Stimulated activated CD4-positive, alpha-beta T cell treated with anti-CD3 and anti-CD28 coated beads, TNF-alpha, amount 100 ng/mL, for 4 hours (primary cell): ENCODE data around the gene VEGFC.

ENCODE experiments used
- DNase-seq, 3 experiments: peaks; one replicate each; pipeline ENCODE4 v3.0.0-alpha.2; 2020; ENCODE audit warnings: low read depth in 3 of 3

Gene VEGFC

GRCh38 chr4:176690716-176691115 is 102.0 kb downstream of the VEGFC start:
- no peak for DNase-seq

GRCh38 chr4:176680668-176681180 is 112.0 kb downstream of the VEGFC start:
- no peak for DNase-seq

GRCh38 chr4:176676901-176677300 is 115.8 kb downstream of the VEGFC start:
- no peak for DNase-seq

- DNase-seq = no peak
These were observed 116.9 kb downstream of the VEGFC start for GRCh38 chr4:176675810-176676209.

GRCh38 chr4:176671532-176671931 is 121.2 kb downstream of the VEGFC start:
- no peak for DNase-seq

- no peak for DNase-seq
These were observed 124.4 kb downstream of the VEGFC start for GRCh38 chr4:176668324-176668723.

GRCh38 chr4:176664964-176665363 is 127.8 kb downstream of the VEGFC start:
- no peak for DNase-seq

- DNase-seq = no peak
These were observed 132.2 kb downstream of the VEGFC start for GRCh38 chr4:176660561-176660960.

- DNase-seq = no peak
These were observed 136.6 kb downstream of the VEGFC start for GRCh38 chr4:176656108-176656507.

GRCh38 chr4:176654565-176655216 is 138.0 kb downstream of the VEGFC start:
- no peak for DNase-seq

- DNase-seq = no peak
These were observed 139.1 kb downstream of the VEGFC start for GRCh38 chr4:176653401-176654220.

- DNase-seq = no peak
These were observed 146.4 kb downstream of the VEGFC start for GRCh38 chr4:176646311-176646710.

- DNase-seq = no peak
These were observed 147.3 kb downstream of the VEGFC start for GRCh38 chr4:176645246-176645960.

- no peak for DNase-seq
These were observed 150.2 kb downstream of the VEGFC start for GRCh38 chr4:176642472-176642871.

- no peak for DNase-seq
These were observed 151.5 kb downstream of the VEGFC start for GRCh38 chr4:176641237-176641636.

- no peak for DNase-seq
These were observed 153.7 kb downstream of the VEGFC start for GRCh38 chr4:176638992-176639391.

- DNase-seq = no peak
These were observed 156.4 kb downstream of the VEGFC start for GRCh38 chr4:176636292-176636691.

GRCh38 chr4:176635372-176636261 is 157.1 kb downstream of the VEGFC start:
- no peak for DNase-seq
